Fibroblast of lung (primary cell): ENCODE measurements around the gene SFR1. TPM values are rescaled to one million over a fixed set of nuclear protein-coding genes. Genes with fewer than 3 reads are reported as not detected.

ENCODE experiments used
- DNase-seq, 2 donors: peaks; one replicate each; pipeline versions ENCODE4 v3.0.0 to v3.0.0-alpha.2; 2010; ENCODE audit warnings: low read depth in 2 of 2
- H2AFZ ChIP-seq: 2 replicates; pipeline ENCODE4 v1.5.1; 2012; ENCODE audit warnings: low read length, control low read depth, inconsistent platforms
- H3K27ac ChIP-seq: 2 replicates; pipeline ENCODE4 v1.5.1; 2011; ENCODE audit warnings: low read length, control low read depth; ENCODE audit not compliant: insufficient read depth
- H3K27me3 ChIP-seq: 2 replicates; pipeline ENCODE4 v1.5.1; 2011; ENCODE audit warnings: mild to moderate bottlenecking, low read length; ENCODE audit not compliant: control insufficient read depth, insufficient read depth
- H3K36me3 ChIP-seq: 2 replicates; pipeline ENCODE4 v1.5.1; 2011; ENCODE audit warnings: low read length; ENCODE audit not compliant: control insufficient read depth, insufficient read depth
- H3K4me1 ChIP-seq: 2 replicates; pipeline ENCODE4 v1.5.1; 2011; ENCODE audit warnings: low read length; ENCODE audit not compliant: control insufficient read depth, insufficient read depth; ENCODE audit errors: extremely low read depth
- H3K4me2 ChIP-seq: 2 replicates; pipeline ENCODE4 v1.5.1; 2011; ENCODE audit warnings: low read length, control low read depth; ENCODE audit not compliant: insufficient read depth; ENCODE audit errors: extremely low read depth
- H3K4me3 ChIP-seq, 4 experiments: fragments of 200-600 bp in 1 of 4; sonication (generic) in 1 of 4; replicated peaks in 1 of 4; 2 replicates each; pipeline ENCODE4 v1.5.1; 2011 to 2016; ENCODE audit warnings: low read length in 4 of 4, low read depth in 3 of 4, mild to moderate bottlenecking in 3 of 4, control low read depth in 2 of 4, inconsistent platforms in 1 of 4, mixed read lengths in 1 of 4; ENCODE audit not compliant: insufficient read depth in 1 of 4; ENCODE audit errors: control extremely low read depth in 1 of 4
- H3K79me2 ChIP-seq: 2 replicates; pipeline ENCODE4 v1.5.1; 2012; ENCODE audit warnings: mild to moderate bottlenecking, low read length, inconsistent platforms; ENCODE audit not compliant: control insufficient read depth, insufficient read depth
- H3K9ac ChIP-seq: 2 replicates; pipeline ENCODE4 v1.5.1; 2011; ENCODE audit warnings: mild to moderate bottlenecking, low read length, control low read depth; ENCODE audit not compliant: insufficient read depth
- H3K9me3 ChIP-seq: 2 replicates; pipeline ENCODE4 v1.5.1; 2012; ENCODE audit warnings: low read depth, low read length; ENCODE audit not compliant: control insufficient read depth, insufficient read depth
- H4K20me1 ChIP-seq: 2 replicates; pipeline ENCODE4 v1.5.1; 2011; ENCODE audit warnings: low read length; ENCODE audit not compliant: control insufficient read depth, insufficient read depth; ENCODE audit errors: extremely low read depth
- CTCF ChIP-seq, 2 donors: IDR thresholded peaks in 1 of 2; conservative IDR thresholded peaks in 1 of 2; 1 replicate in 1 of 2; 2 replicates in 1 of 2; pipeline ENCODE4 v1.5.1; 2011 to 2012; ENCODE audit warnings: low read length in 2 of 2, control low read depth in 1 of 2, inconsistent platforms in 1 of 2, low read depth in 1 of 2, mild to moderate bottlenecking in 1 of 2
- EZH2 ChIP-seq: IDR thresholded peaks from 2 replicates; pipeline ENCODE4 v1.5.1; 2012; ENCODE audit warnings: low read length, control low read depth, mild to moderate bottlenecking; ENCODE audit errors: missing control alignments
- polyA plus RNA-seq, 2 donors: library from polyadenylated mRNA; depleted of rRNA in 1 of 2; stranded (reverse) in 1 of 2; unstranded in 1 of 2; fragments of >200 nt; gene quantifications; 2 replicates each; pipeline ENCODE4 v1.2.1, GENCODE V29; 2011 to 2012; ENCODE audit warnings: missing spikeins in 1 of 2
- total RNA-seq: library from RNA; depleted of rRNA; stranded (reverse); fragments of >200 nt; gene quantifications from 2 replicates; pipeline ENCODE4 v1.2.1, GENCODE V29; 2014

SFR1 gene
- total and polyA plus RNA-seq, 2 donors (not counting 1 experiment from before 2014, with no cell fraction given): 5.2 to 5.4 TPM

- TF ChIP-seq CTCF (conservative IDR thresholded peaks at IDR 0.05 in 1 of 2, IDR thresholded peaks at IDR 0.05 in 1 of 2; ENCODE audit: low read depth in 1 of 2, low read length in 2 of 2) (no peak), EZH2 (no peak)
- no peaks in the 10 kb centered on the region for H4K20me1 ChIP-seq
- H2AFZ ChIP-seq: no peak overlapping the region
- H3K9me3 ChIP-seq: no peaks in the 10 kb centered on the region
- no peak for DNase-seq
- no peaks in the 10 kb centered on the region for H3K27me3 ChIP-seq
- no peaks in the 10 kb centered on the region for H3K4me1 ChIP-seq
- no peak overlapping the region for H3K4me3 ChIP-seq
- no peaks in the 10 kb centered on the region for H3K36me3 ChIP-seq
- H3K4me2 ChIP-seq: no peak overlapping the region
- no peak overlapping the region for H3K9ac ChIP-seq
- no peaks in the 10 kb centered on the region for H3K79me2 ChIP-seq
- H3K27ac ChIP-seq: no peak overlapping the region
Measured at GRCh38 chr10:104104418-104104817, 17.6 kb upstream of the SFR1 start.

- Histone ChIP-seq H3K4me3 (no peak overlapping the region), H3K9me3 (no peaks in the 10 kb centered on the region), H3K36me3 (no peaks in the 10 kb centered on the region), H3K4me2 (no peak overlapping the region), H2AFZ (no peak overlapping the region), H4K20me1 (no peaks in the 10 kb centered on the region), H3K79me2 (no peaks in the 10 kb centered on the region), H3K27ac (no peak overlapping the region), H3K9ac (no peak overlapping the region), H3K27me3 (no peaks in the 10 kb centered on the region), H3K4me1 (no peaks in the 10 kb centered on the region)
- TF ChIP-seq EZH2 (no peak), CTCF (conservative IDR thresholded peaks at IDR 0.05 in 1 of 2, IDR thresholded peaks at IDR 0.05 in 1 of 2; ENCODE audit: low read depth in 1 of 2, low read length in 2 of 2) (no peak)
- DNase-seq: no peak
Measured at GRCh38 chr10:104104926-104105325, 17.0 kb upstream of the SFR1 start.

- no peak overlapping the region for H3K4me3 ChIP-seq
- no peak overlapping the region for H2AFZ ChIP-seq
- no peaks in the 10 kb centered on the region for H3K9me3 ChIP-seq
- H3K27ac ChIP-seq: no peak overlapping the region
- H3K4me2 ChIP-seq: no peak overlapping the region
- no peaks in the 10 kb centered on the region for H3K36me3 ChIP-seq
- DNase-seq: peak; percentile 54 to 85
- H4K20me1 ChIP-seq: no peaks in the 10 kb centered on the region
- H3K9ac ChIP-seq: no peak overlapping the region
- no peak for TF ChIP-seq EZH2
- no peak for TF ChIP-seq CTCF (conservative IDR thresholded peaks at IDR 0.05 in 1 of 2, IDR thresholded peaks at IDR 0.05 in 1 of 2; ENCODE audit: low read depth in 1 of 2, low read length in 2 of 2)
- H3K27me3 ChIP-seq: no peaks in the 10 kb centered on the region
- H3K79me2 ChIP-seq: no peaks in the 10 kb centered on the region
- peaks cover 2% of the 10 kb centered on the region for H3K4me1 ChIP-seq
Measured at GRCh38 chr10:104109908-104110662, 11.9 kb upstream of the SFR1 start.
